ENCODE results near the gene ZBTB2.

Gene ZBTB2

DNA sequence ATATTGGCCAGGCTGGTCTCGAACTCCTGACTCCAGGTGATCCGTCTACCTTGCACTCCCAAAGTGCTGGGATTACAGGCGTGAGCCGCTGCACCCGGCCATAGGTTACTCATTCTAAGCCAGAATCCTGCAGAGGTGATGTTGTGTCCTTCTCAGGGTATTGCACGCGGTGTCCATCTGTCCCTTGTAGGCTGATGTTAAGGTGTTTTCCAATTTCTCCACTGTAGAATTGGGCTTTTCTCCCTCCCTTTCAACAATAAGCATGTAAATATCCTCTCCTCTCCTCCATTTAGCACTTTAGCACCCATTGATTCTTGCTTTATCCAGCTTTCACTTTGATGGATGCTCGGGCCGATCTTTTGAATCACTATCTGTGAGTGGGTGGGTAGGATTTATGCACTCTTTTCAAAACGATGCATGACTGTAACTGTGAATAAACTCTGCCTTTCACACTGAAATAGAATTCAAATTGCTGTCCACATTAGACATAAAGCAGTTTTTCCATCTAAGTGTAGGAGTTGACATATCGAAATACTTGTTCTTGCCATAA lies 52.6 kb downstream of the ZBTB2 start:
- ChIA-PET POLR2A (no interaction called here), CTCF (interaction anchor here (0.9 to 1.7 kb wide), 5 partner anchors 11 to 521 kb away, joined by 3 to 12 read pairs (median 3); no protein-coding TSS in a partner anchor)
- TF ChIP-seq, protein P1, sequence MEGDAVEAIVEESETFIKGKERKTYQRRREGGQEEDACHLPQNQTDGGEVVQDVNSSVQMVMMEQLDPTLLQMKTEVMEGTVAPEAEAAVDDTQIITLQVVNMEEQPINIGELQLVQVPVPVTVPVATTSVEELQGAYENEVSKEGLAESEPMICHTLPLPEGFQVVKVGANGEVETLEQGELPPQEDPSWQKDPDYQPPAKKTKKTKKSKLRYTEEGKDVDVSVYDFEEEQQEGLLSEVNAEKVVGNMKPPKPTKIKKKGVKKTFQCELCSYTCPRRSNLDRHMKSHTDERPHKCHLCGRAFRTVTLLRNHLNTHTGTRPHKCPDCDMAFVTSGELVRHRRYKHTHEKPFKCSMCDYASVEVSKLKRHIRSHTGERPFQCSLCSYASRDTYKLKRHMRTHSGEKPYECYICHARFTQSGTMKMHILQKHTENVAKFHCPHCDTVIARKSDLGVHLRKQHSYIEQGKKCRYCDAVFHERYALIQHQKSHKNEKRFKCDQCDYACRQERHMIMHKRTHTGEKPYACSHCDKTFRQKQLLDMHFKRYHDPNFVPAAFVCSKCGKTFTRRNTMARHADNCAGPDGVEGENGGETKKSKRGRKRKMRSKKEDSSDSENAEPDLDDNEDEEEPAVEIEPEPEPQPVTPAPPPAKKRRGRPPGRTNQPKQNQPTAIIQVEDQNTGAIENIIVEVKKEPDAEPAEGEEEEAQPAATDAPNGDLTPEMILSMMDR (IDR thresholded peaks at IDR 0.05; ENCODE audit: control extremely low read depth, extremely low read depth, low read depth, missing control alignments), result no peak
- DNase-seq (ENCODE audit: extremely low spot score), result no peak

DNA sequence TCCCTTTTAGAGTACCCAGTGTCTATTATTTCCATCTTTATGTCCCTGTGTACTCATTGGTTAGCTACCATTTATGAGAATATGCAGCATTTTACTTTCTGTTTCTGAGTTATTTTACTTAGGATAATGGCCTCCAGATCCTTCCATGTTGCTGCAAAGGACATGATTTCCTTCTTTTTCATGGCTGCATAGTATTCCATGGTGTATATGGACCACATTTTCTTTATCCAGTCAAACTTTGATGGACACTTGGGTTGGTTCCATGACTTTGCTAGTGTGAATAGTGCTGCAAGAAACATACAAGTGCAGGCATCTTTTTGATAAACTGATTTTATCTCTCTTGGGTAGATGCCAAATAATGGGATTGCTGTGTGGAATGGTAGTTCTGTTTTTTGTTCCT lies 55.4 kb downstream of the ZBTB2 start:
- POLR2A ChIA-PET, result no interaction called here

DNA sequence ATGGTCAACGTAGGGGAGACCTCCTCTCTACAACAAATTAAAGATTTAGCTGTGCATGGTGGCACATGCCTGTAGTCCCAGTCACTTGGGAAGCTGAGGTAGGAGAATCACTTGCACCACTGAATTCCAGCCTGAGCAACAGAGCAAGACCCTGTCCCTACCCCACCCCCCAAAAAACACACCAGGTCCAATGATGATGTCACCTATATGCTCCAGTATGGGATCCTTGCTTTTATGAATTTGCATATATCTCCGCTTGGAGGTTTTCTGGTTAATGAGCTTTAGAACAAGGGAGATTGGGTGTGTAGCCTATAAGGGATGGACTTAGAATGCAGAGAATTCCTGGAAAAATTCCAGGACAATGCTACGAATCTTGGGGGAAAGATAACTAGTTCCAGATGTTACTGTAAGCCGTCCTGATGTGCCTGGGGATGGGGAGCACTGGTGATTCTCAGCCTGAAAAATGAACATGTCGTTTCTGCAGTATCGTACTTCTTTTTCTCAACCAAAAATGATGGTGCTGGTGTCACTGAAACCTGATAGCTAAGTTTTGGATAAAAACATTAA lies 61.1 kb downstream of the ZBTB2 start:
- TF ChIP-seq, protein P1 (IDR thresholded peaks at IDR 0.05; ENCODE audit: control extremely low read depth, extremely low read depth, low read depth, missing control alignments), result no peak
- POLR2A ChIA-PET, result interaction anchor here (0.6 kb wide), 1 partner anchor 143 kb away, joined by 6 read pairs; no protein-coding TSS in a partner anchor
- no peak for DNase-seq (ENCODE audit: extremely low spot score)
- CTCF ChIA-PET, result interaction anchor here (1.0 to 7.3 kb wide), 5 partner anchors 8 to 511 kb away, joined by 3 to 110 read pairs (median 6); no protein-coding TSS in a partner anchor

More for the DNA sequence above, 55.4 kb downstream of the ZBTB2 start:
- CTCF ChIA-PET, result interaction anchor here (0.8 to 7.3 kb wide), 13 partner anchors 12 to 519 kb away, joined by 3 to 110 read pairs (median 8); no protein-coding TSS in a partner anchor
- TF ChIP-seq, protein P1 (IDR thresholded peaks at IDR 0.05; ENCODE audit: control extremely low read depth, extremely low read depth, low read depth, missing control alignments), result no peak
- DNase-seq (ENCODE audit: extremely low spot score), result no peak

DNA sequence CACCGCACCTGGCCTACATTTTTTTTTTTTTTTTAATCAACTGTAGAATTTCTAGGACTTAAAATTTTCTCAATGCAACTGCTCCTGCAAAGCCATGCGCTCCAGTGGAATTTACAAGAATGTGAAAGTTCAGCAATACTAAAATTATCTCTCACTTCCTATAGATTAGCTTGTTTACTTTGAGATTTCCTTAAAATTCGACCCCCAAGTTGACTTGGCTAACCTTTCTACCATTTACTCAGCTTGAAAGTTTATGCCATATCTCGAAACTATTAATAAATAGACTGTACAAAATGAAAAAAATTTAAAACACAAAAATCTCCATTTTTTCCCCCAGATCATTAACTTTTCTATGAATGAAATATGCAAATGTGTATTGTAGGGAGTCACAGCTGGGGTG lies 64.3 kb downstream of the ZBTB2 start:
- no peak for DNase-seq (ENCODE audit: extremely low spot score)
- POLR2A ChIA-PET, result no interaction called here
- CTCF ChIA-PET, result interaction anchor here (1.1 to 8.6 kb wide), 4 partner anchors 8 to 435 kb away, joined by 4 to 373 read pairs (median 46); no protein-coding TSS in a partner anchor
- TF ChIP-seq, protein P1 (IDR thresholded peaks at IDR 0.05; ENCODE audit: control extremely low read depth, extremely low read depth, low read depth, missing control alignments), result no peak

DNA sequence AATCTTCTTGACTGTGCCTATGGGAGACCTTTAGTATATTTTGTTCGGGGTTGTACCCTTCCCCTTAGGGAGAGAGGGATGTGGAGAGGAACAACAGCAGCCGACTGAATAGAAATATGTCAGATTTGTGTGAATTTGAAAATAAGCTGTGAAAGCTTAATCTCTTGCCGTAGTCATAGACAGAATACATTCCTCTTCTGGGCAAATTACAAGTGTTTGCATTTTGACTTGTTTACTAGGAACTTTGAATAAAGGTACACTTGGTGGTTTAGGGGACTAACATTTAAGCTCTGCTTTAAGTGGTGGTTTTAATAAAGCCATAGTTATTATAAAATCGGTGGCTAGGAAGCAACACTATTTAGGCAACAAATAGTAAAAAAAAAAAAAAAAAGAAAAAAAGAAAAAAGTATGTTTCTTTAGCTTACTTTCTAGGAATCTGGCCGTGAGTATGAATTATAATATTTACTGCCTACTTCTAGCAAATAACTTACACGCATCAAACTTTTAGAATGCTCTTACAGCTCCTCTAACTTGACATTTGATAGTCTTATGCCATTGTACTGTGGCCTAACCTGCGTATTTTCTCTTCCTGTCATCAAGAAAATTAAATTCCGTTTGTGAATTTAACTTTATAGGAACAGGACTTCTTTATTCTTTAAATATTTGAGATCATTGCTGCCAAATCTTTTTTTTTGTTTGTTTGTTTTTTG lies 65.1 kb downstream of the ZBTB2 start:
- CTCF ChIA-PET, result interaction anchor here (0.8 to 8.6 kb wide), 8 partner anchors 9 to 509 kb away, joined by 3 to 373 read pairs (median 55); no protein-coding TSS in a partner anchor
- POLR2A ChIA-PET, result no interaction called here
- TF ChIP-seq, protein P1 (IDR thresholded peaks at IDR 0.05; ENCODE audit: control extremely low read depth, extremely low read depth, low read depth, missing control alignments), result no peak
- no peak for DNase-seq (ENCODE audit: extremely low spot score)

All from GM10248 (cell line).